GM13977 (cell line): ENCODE results near the gene BCL6.

ENCODE experiments used
- DNase-seq: peaks from one replicate; pipeline ENCODE4 v3.0.0; 2012; ENCODE audit warnings: low spot score
- in situ Hi-C: fragments of 300-500 bp; cut with MboI; formaldehyde crosslinking; loops from one replicate; pipeline ENCODE4 v1.12.0; 2022; ENCODE audit warnings: low sequenced_read_pairs, low pct_unique_long_range_greater_than_20kb, mixed read lengths, inconsistent platforms; ENCODE audit not compliant: unreplicated experiment
- TF ChIP-seq, protein P1 (sequence below): IDR thresholded peaks from 2 replicates; pipeline ENCODE4 v1.5.1; 2012; ENCODE audit warnings: mild to moderate bottlenecking, control low read depth; ENCODE audit not compliant: insufficient read depth; ENCODE audit errors: extremely low read depth, missing control alignments

Gene BCL6

DNA sequence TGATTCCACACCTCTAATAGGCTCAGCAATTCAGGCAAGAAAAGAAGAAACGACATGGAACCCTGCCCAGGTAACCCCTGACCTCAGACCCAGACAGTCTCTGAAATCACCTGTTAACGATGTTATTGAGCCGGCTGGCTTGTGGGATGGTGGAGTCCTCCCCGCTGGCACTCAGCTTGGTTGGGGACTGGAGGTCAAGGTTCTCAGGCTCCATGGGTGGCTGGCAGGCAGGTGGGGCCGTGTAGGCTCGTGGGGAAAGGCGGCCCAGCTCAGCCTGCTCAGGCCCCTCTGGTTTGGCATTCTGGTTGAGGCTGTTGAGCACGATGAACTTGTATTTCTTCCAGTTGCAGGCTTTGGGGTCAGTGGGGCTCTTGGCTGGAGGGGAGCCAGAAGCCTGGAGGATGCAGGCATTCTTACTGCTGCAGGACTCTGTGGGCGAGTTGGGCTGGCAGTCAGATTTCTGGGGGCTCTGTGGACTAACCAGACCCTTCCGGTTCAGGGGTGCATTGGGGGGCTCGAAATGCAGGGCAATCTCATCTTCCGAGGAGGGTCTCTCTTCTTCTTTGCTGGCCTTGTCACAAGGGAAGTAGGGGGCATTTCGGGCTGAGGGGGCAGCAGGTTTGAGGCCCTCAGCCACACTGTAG is 16.2 kb downstream of the BCL6 start:
- TF ChIP-seq, protein P1, sequence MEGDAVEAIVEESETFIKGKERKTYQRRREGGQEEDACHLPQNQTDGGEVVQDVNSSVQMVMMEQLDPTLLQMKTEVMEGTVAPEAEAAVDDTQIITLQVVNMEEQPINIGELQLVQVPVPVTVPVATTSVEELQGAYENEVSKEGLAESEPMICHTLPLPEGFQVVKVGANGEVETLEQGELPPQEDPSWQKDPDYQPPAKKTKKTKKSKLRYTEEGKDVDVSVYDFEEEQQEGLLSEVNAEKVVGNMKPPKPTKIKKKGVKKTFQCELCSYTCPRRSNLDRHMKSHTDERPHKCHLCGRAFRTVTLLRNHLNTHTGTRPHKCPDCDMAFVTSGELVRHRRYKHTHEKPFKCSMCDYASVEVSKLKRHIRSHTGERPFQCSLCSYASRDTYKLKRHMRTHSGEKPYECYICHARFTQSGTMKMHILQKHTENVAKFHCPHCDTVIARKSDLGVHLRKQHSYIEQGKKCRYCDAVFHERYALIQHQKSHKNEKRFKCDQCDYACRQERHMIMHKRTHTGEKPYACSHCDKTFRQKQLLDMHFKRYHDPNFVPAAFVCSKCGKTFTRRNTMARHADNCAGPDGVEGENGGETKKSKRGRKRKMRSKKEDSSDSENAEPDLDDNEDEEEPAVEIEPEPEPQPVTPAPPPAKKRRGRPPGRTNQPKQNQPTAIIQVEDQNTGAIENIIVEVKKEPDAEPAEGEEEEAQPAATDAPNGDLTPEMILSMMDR, result no peak
- in situ Hi-C loops, result loop anchor here (25.0 kb wide), 2 partner anchors 1008 to 1408 kb away; no protein-coding TSS in a partner anchor
- no peak for DNase-seq

DNA sequence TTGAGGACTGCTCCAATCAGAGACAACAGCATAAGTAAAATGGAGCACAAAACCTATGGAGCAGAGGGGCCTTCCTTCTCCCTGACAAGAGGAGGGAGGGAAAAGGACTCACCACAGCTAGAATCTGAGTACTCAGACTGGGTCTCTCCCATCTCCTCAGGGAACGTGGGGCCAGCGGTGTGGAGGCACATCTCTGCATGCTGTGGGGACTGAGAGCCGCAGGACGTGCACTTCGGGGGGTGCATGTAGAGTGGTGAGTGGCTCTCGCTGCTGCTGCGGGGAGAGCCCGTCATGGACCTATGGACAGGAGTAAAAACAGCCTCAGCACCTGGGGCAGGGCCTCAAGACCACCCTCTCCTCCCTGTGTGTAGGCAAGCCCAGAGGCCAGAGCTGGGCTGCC is 17.0 kb downstream of the BCL6 start:
- no peak for DNase-seq
- in situ Hi-C loops, result loop anchor here (25.0 kb wide), 2 partner anchors 1009 to 1409 kb away; no protein-coding TSS in a partner anchor
- TF ChIP-seq, protein P1, result no peak

DNA sequence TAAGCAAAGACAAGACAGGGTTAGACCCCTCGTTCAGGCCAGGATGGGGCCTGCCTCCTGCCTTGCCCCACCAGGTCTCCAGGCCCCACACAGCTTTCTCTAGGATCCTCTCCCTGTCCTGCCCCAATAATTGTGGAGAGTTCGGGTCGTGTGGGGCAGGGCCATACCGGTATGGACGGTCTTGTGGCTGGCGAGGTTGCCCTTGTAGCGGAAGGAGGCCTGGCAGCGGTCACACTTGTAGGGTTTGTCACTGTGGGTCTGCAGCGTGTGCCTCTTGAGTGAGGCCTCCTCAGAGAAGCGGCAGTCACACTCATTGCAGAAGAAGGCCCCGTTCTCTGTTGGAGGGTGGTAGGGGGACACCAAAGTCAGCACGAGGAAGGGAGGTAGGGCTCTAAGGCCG is 18.7 kb downstream of the BCL6 start:
- in situ Hi-C loops, result loop anchor here (25.0 kb wide), 2 partner anchors 1011 to 1411 kb away; no protein-coding TSS in a partner anchor
- DNase-seq, result no peak
- TF ChIP-seq, protein P1, result no peak

DNA sequence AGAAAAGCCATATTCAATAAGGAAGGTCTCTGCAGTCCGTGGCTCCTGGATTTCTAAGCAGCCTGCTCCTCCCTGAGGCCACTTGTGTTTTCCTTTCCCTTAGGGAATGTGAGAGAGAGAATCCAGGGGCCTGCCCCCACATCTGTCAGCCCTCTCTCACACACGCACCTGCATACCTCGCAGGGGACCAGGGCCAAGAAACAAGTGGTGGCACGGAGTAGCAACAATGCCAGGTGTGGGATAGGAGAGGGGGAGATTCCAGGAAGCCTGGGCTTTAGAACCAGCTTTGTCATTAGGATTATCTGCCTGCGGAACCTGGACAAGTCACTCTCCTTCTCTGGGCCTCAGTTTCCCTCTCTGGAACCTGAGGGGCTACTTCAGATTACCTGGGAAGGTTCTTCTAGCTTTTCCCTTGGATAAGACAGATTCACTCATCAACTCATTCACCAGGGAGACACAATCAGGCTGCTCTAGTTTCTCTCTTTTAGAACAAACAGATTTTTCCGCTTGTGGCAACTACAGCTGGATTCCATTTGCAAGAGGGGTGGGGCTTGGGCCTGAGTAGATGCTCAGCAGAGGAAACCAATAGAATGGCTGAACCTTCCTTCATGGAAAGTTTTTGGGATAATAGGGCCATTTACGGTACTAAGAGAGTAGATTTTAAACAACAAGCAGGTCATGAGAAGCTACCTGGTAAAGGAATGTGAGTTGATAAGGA is 19.5 kb downstream of the BCL6 start:
- TF ChIP-seq, protein P1, result no peak
- in situ Hi-C loops, result loop anchor here (25.0 kb wide), 2 partner anchors 1011 to 1411 kb away; no protein-coding TSS in a partner anchor
- no peak for DNase-seq

DNA sequence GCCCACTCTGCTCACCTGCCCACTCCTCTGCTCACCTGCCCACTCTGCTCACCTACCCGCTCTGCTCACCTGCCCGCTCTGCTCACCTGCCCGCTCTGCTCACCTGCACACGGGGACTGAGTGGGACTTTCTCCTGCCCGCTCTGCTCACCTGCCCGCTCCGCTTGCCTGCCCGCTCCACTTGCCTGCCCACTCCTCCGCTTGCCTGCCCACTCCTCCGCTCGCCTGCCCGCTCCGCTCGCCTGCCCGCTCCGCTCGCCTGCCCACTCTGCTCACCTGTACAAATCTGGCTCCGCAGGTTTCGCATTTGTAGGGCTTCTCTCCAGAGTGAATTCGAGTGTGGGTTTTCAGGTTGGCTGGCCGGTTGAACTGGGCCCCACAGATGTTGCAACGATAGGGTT is 20.0 kb downstream of the BCL6 start:
- no peak for DNase-seq
- TF ChIP-seq, protein P1, result no peak
- in situ Hi-C loops, result loop anchor here (25.0 kb wide), 2 partner anchors 1012 to 1412 kb away; no protein-coding TSS in a partner anchor

DNA sequence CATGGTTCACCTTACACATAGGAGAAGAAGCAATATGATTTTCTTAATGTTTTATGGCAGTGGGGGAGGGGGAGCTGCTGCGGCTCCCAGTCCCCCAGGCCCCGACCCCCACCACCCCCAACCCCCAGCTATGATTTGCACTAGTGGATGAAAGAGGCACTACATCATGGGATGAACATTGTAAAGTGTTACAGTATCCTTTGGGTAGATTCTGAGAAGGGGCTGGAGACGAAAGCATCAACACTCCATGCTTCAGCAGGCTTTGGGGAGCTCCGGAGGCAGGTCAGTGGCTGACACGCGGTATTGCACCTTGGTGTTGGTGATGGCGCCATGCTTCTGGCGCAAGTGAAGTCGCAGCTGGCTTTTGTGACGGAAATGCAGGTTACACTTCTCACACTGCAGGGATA is 23.1 kb downstream of the BCL6 start:
- in situ Hi-C loops, result no loop called here
- TF ChIP-seq, protein P1, result no peak
- DNase-seq, result no peak
